ENCODE measurements around the gene ROR1.
A peak's percentile ranks its signal among the peaks of the same experiment; 100 is the strongest.
"Not testable (repeated sequence)": the region's sequence is repeated elsewhere in the genome, so short reads cannot be mapped to it uniquely, and the experiment has no call there.

The ROR1 gene

GRCh38 chr1:64209221-64209620 lies 435.4 kb downstream of the ROR1 start:
- no peak for DNase-seq (ENCODE audit: extremely low read depth, insufficient read length)
- Histone ChIP-seq H3K4me3 (replicated peaks; ENCODE audit: low read depth, low read length) (no peak overlapping the region), H3K27me3 (replicated peaks; ENCODE audit: control insufficient read depth, insufficient read depth, low read length) (no peaks in the 10 kb centered on the region), H3K36me3 (ENCODE audit: control insufficient read depth, insufficient read depth, low read length) (no peaks in the 10 kb centered on the region)
- TF ChIP-seq CTCF (IDR thresholded peaks at IDR 0.05; ENCODE audit: insufficient read depth, low read length, poor library complexity, severe bottlenecking), result no peak

DNA sequence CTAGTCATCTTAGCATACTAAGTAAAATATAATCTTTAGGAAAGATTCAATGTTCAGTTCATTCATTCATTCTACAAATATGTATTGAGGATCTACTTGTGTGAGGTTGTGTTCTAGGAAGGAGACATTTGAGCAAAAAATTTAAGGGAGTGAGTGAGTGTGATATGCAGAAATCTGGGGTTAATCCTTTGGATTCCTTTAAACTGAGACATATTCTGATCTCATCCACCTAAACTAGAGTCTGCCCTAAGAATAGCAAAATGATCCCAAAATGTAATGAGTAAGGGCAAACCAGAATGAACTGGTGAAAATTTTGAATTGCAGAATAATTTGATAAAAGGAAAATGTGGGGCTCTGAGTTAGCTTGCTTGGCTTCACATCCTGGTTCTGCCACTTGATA lies 438.2 kb downstream of the ROR1 start:
- Histone ChIP-seq H3K4me3 (replicated peaks; ENCODE audit: low read depth, low read length) (no peak overlapping the region), H3K27me3 (replicated peaks; ENCODE audit: control insufficient read depth, insufficient read depth, low read length) (no peaks in the 10 kb centered on the region; the same call in 1 of the 2 replicates), H3K36me3 (ENCODE audit: control insufficient read depth, insufficient read depth, low read length) (no peaks in the 10 kb centered on the region)
- DNase-seq (ENCODE audit: extremely low read depth, insufficient read length), result no peak
- no peak for TF ChIP-seq CTCF (IDR thresholded peaks at IDR 0.05; ENCODE audit: insufficient read depth, low read length, poor library complexity, severe bottlenecking)

DNA sequence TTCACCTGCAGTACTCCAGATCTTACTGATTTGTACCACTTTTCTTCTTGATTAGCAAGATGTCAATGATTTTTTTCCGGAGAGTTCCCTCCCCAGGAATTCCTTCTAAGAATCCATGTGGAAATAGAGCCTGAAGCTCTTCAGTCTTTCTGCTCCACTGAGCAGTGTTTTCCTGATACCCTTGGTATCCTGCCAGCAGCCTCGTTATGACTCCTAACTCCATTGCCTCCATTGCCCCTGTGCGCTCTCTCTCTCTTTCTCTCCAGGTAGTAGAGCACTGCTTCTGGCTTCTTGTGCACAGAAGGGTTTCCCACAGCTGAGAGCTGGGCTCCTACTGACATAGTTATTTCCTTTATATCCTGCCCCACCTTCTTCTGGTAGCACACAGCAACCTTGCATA lies 441.8 kb downstream of the ROR1 start:
- TF ChIP-seq CTCF (IDR thresholded peaks at IDR 0.05; ENCODE audit: insufficient read depth, low read length, poor library complexity, severe bottlenecking), result no peak
- Histone ChIP-seq H3K27me3 (replicated peaks; ENCODE audit: control insufficient read depth, insufficient read depth, low read length) (no peaks in the 10 kb centered on the region; the same call in 1 of the 2 replicates), H3K36me3 (ENCODE audit: control insufficient read depth, insufficient read depth, low read length) (no peaks in the 10 kb centered on the region), H3K4me3 (replicated peaks; ENCODE audit: low read depth, low read length) (no peak overlapping the region)
- DNase-seq (ENCODE audit: extremely low read depth, insufficient read length), result no peak

DNA sequence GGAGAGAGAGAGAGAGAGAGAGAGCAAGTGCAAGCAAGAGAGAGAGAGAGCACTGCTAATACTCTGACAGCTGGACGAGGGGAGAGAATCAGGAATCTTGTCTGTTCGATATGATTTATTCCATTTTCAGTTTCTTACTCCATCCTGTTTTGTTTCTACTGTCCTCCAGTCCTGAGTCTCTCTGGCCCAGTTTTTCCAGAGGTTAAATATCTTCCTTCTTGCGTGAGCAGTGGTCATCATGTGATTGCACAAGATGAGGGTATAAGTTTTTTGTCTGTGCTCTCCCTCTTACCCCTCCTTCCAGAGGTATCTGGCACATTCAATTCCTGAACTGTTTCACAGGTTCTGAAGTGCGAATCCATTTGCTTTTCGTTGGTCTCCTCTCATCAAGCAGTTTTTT lies 446.4 kb downstream of the ROR1 start:
- no peak for DNase-seq (ENCODE audit: extremely low read depth, insufficient read length)
- no peak overlapping the region for H3K4me3 ChIP-seq (replicated peaks; ENCODE audit: low read depth, low read length)
- H3K36me3 ChIP-seq (ENCODE audit: control insufficient read depth, insufficient read depth, low read length), result no peaks in the 10 kb centered on the region
- TF ChIP-seq CTCF (IDR thresholded peaks at IDR 0.05; ENCODE audit: insufficient read depth, low read length, poor library complexity, severe bottlenecking), result no peak
- H3K27me3 ChIP-seq (replicated peaks; ENCODE audit: control insufficient read depth, insufficient read depth, low read length), result no peaks in the 10 kb centered on the region; the same call in 1 of the 2 replicates

DNA sequence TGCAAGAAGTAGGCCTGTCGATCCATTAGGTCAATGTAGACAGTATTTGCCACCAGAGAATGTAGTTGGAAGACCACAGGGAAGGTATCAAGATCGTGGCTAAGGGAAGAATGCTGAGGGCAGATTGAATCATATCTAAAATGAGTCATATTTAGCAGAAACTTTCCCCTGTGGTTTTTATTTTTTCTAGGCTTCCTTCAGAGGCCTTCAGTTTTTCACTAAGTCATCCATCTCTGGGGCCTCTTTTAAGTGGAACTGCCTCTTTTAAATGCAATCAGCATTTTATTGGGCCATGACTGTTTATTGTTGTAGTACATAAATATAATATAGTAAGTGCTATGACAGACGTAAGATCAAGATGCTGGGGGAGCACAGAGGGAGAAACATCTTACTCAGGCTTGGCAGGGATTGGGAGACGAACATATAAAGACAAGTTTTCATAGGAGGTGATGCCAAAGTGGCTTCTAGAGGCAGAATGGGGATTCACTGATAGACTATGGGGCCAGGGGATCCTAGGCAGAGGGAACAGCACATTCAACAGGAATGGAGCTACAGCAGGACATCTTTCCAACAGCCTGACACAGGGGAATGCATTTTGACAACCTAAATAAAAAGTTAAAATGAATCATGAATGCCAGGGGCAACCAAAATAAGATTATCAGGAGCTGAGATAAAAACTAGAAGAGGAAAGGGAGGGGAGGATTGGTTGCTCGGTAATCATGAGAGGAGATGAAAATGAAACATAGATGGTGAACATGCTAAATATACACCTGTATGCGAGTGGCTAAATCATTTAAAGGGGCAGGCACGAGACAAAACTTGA lies 449.7 kb downstream of the ROR1 start:
- Histone ChIP-seq H3K36me3 (ENCODE audit: control insufficient read depth, insufficient read depth, low read length) (no peaks in the 10 kb centered on the region), H3K4me3 (replicated peaks; ENCODE audit: low read depth, low read length) (no peak overlapping the region), H3K27me3 (replicated peaks; ENCODE audit: control insufficient read depth, insufficient read depth, low read length) (no peaks in the 10 kb centered on the region)
- TF ChIP-seq CTCF (IDR thresholded peaks at IDR 0.05; ENCODE audit: insufficient read depth, low read length, poor library complexity, severe bottlenecking), result no peak
- DNase-seq (ENCODE audit: extremely low read depth, insufficient read length), result peak; percentile 15

- not testable (repeated sequence) for H3K36me3 ChIP-seq (ENCODE audit: control insufficient read depth, insufficient read depth, low read length); H3K4me3 ChIP-seq (replicated peaks; ENCODE audit: low read depth, low read length); H3K27me3 ChIP-seq (replicated peaks; ENCODE audit: control insufficient read depth, insufficient read depth, low read length); DNase-seq (ENCODE audit: extremely low read depth, insufficient read length)
Measured at GRCh38 chr1:64224236-64224635, 450.4 kb downstream of the ROR1 start.

Measured in GM06990 (cell line).